HepG2 (cell line): ENCODE data around the gene STX5. TPM values are rescaled to one million over a fixed set of nuclear protein-coding genes. Genes with fewer than 3 reads are reported as not detected.

Experiments used
- ASH2L ChIP-seq: fragments of 300-600, 200-600 bp; sonication (generic); IDR thresholded peaks from 2 replicates; pipeline ENCODE4 v1.7.0; 2017; ENCODE audit warnings: low read depth, mild to moderate bottlenecking, moderate library complexity, mixed read lengths, low read length; ENCODE audit not compliant: insufficient read length
- HMG20A ChIP-seq: IDR thresholded peaks from 2 replicates; pipeline ENCODE4 v1.6.1; 2016; ENCODE audit warnings: borderline replicate concordance
- MATR3 ChIP-seq: sonication (generic); formaldehyde crosslinking; IDR thresholded peaks from 2 replicates; pipeline ENCODE4 v1.4.0; 2020; ENCODE audit warnings: missing genetic modification reagents
- NFRKB ChIP-seq: fragments of 450-650 bp; IDR thresholded peaks from 2 replicates; pipeline ENCODE4 v1.6.1; 2017
- RORA ChIP-seq: sonication (generic); formaldehyde crosslinking; IDR thresholded peaks from 2 replicates; pipeline ENCODE4 v1.5.0; 2020; ENCODE audit warnings: mild to moderate bottlenecking, missing genetic modification reagents, moderate library complexity
- SNRNP70 ChIP-seq: fragments of 200-400 bp; formaldehyde crosslinking; IDR thresholded peaks from 2 replicates; pipeline ENCODE4 v1.6.1; 2017; ENCODE audit warnings: mild to moderate bottlenecking, low read depth, low read length, moderate library complexity
- ZIK1 ChIP-seq: sonication (generic); formaldehyde crosslinking; IDR thresholded peaks from 2 replicates; pipeline ENCODE4 v1.5.0; 2020; ENCODE audit warnings: mild to moderate bottlenecking, low read depth, missing genetic modification reagents, borderline replicate concordance
- ZNF567 ChIP-seq: sonication (generic); formaldehyde crosslinking; IDR thresholded peaks from 2 replicates; pipeline ENCODE4 v1.8.1; 2023; ENCODE audit warnings: mild to moderate bottlenecking, missing genetic modification reagents, borderline replicate concordance
- ZNF644 ChIP-seq: IDR thresholded peaks from 2 replicates; pipeline ENCODE4 v1.6.1; 2016; ENCODE audit warnings: low read depth
- ZNF878 ChIP-seq: sonication (generic); formaldehyde crosslinking; IDR thresholded peaks from 2 replicates; pipeline ENCODE4 v1.8.1; 2023; ENCODE audit warnings: mild to moderate bottlenecking, missing genetic modification reagents, moderate library complexity
- polyA plus RNA-seq, 8 experiments: library from polyadenylated mRNA; depleted of rRNA in 3 of 8; stranded (reverse) in 7 of 8; unstranded in 1 of 8; fragments of >200 nt; fragmentation: Illumina TruSeq in 4 of 8; extraction: Trizol in 4 of 8; gene quantifications; 2 replicates each; pipeline versions ENCODE4 v1.2.1 to v1.2.3, GENCODE V29; 2011 to 2016; ENCODE audit warnings: low read depth in 4 of 8, missing spikeins in 1 of 8, mixed read lengths in 1 of 8; ENCODE audit not compliant: insufficient read depth in 1 of 8
- total RNA-seq, 5 experiments: library from RNA; depleted of rRNA; stranded (reverse); fragments of >200 nt; fragmentation: Illumina TruSeq; extraction: Trizol; gene quantifications; 2 replicates each; pipeline ENCODE4 v1.2.3, GENCODE V29; 2016; ENCODE audit warnings: low read depth in 1 of 5
- TF ChIP-seq, protein P1 (sequence below): sonication (generic); formaldehyde crosslinking; IDR thresholded peaks from 2 replicates; pipeline ENCODE4 v1.5.0; 2020; ENCODE audit warnings: mild to moderate bottlenecking, missing genetic modification reagents
- TF ChIP-seq, protein P2 (sequence below): sonication (generic); formaldehyde crosslinking; IDR thresholded peaks from 2 replicates; pipeline ENCODE4 v1.5.1; 2020; ENCODE audit warnings: mild to moderate bottlenecking, missing genetic modification reagents
- TF ChIP-seq, protein P3 (sequence below): sonication (generic); formaldehyde crosslinking; IDR thresholded peaks from 2 replicates; pipeline ENCODE4 v1.9.0; 2021; ENCODE audit warnings: missing genetic modification reagents, mild to moderate bottlenecking, borderline replicate concordance
- TF ChIP-seq, protein P4 (sequence below): IDR thresholded peaks from 2 replicates; pipeline ENCODE4 v1.6.1; 2018; ENCODE audit warnings: missing genetic modification reagents, mild to moderate bottlenecking, missing compliant biosample characterization
- TF ChIP-seq, protein P5 (sequence below): sonication (generic); formaldehyde crosslinking; conservative IDR thresholded peaks from 2 replicates; pipeline ENCODE4 v1.8.0; 2022; ENCODE audit warnings: missing genetic modification reagents
- TF ChIP-seq, protein P6 (sequence below): sonication (generic); formaldehyde crosslinking; IDR thresholded peaks from 2 replicates; pipeline ENCODE4 v1.4.0; 2020; ENCODE audit warnings: mild to moderate bottlenecking, missing genetic modification reagents

STX5 gene
- total and polyA plus RNA-seq, 2 of the 13 experiments (the other 11 are each of a cell fraction or from before 2014, with no cell fraction given): 26.9 to 30.0 TPM

DNA sequence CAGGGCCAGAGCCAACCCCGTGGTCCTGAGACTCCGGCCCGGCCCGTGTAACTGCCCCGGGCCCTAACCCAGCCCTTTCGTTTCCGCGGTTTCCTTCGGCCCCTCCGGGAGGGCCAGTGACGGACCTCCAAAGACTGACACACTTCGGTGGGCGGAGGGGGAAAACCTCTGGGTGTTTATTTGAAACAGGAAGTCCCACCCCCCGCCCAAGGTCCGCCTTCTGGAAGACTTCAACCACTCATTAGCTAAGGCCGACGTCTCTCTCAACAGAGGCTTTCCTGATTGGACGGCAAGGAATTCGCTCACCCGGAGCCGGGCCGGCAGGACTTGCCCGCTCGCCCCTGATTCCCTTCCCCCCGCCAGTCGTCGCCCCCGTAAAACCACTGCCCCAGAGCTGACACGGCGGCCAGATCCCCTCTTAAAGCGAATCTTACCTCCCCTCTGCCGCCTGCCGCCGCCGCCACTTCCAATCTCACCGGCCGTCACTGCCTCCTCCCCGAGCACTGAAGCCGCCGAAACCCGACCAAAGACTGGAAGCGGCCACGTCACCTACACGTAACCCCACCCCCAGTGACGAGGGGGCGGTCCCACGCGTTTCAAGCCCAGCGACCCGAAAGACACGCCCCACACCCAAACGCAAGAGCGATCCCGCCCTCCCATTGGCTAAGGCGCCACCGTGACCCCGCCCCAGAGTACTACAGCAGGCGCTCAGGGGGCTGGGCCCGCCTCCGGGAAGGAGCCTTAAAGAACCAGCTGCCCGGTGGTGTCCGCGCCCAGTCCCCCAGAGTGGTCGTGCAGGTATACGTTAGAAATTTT is at the start of gene STX5 (continued):
- TF ChIP-seq, protein P1, sequence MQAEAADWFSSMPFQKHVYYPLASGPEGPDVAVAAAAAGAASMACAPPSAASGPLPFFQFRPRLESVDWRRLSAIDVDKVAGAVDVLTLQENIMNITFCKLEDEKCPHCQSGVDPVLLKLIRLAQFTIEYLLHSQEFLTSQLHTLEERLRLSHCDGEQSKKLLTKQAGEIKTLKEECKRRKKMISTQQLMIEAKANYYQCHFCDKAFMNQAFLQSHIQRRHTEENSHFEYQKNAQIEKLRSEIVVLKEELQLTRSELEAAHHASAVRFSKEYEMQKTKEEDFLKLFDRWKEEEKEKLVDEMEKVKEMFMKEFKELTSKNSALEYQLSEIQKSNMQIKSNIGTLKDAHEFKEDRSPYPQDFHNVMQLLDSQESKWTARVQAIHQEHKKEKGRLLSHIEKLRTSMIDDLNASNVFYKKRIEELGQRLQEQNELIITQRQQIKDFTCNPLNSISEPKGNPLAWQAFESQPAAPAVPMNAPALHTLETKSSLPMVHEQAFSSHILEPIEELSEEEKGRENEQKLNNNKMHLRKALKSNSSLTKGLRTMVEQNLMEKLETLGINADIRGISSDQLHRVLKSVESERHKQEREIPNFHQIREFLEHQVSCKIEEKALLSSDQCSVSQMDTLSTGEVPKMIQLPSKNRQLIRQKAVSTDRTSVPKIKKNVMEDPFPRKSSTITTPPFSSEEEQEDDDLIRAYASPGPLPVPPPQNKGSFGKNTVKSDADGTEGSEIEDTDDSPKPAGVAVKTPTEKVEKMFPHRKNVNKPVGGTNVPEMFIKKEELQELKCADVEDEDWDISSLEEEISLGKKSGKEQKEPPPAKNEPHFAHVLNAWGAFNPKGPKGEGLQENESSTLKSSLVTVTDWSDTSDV (CRISPR knock-in tag): no peak
- TF ChIP-seq RORA: no peak
- no peak for TF ChIP-seq MATR3 (CRISPR knock-in tag)
- TF ChIP-seq SNRNP70: no peak
- TF ChIP-seq, protein P2, sequence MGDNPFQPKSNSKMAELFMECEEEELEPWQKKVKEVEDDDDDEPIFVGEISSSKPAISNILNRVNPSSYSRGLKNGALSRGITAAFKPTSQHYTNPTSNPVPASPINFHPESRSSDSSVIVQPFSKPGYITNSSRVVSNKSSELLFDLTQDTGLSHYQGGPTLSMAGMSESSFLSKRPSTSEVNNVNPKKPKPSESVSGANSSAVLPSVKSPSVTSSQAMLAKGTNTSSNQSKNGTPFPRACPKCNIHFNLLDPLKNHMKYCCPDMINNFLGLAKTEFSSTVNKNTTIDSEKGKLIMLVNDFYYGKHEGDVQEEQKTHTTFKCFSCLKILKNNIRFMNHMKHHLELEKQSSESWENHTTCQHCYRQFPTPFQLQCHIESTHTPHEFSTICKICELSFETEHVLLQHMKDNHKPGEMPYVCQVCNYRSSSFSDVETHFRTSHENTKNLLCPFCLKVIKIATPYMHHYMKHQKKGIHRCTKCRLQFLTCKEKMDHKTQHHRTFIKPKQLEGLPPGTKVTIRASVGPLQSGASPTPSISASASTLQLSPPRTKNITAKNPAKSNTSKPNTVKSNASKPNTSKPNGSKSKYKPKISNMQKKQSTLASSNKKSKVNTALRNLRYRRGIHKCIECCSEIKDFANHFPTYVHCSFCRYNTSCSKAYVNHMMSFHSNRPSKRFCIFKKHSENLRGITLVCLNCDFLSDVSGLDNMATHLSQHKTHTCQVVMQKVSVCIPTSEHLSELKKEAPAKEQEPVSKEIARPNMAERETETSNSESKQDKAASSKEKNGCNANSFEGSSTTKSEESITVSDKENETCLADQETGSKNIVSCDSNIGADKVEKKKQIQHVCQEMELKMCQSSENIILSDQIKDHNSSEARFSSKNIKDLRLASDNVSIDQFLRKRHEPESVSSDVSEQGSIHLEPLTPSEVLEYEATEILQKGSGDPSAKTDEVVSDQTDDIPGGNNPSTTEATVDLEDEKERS (CRISPR knock-in tag): no peak
- TF ChIP-seq ZNF567 (CRISPR knock-in tag): no peak
- peak; percentile 72 for TF ChIP-seq ASH2L
- no peak for TF ChIP-seq ZIK1 (CRISPR knock-in tag)
- no peak for TF ChIP-seq ZNF644
- no peak for TF ChIP-seq HMG20A (CRISPR knock-in tag)
- TF ChIP-seq, protein P3, sequence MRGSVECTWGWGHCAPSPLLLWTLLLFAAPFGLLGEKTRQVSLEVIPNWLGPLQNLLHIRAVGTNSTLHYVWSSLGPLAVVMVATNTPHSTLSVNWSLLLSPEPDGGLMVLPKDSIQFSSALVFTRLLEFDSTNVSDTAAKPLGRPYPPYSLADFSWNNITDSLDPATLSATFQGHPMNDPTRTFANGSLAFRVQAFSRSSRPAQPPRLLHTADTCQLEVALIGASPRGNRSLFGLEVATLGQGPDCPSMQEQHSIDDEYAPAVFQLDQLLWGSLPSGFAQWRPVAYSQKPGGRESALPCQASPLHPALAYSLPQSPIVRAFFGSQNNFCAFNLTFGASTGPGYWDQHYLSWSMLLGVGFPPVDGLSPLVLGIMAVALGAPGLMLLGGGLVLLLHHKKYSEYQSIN (CRISPR knock-in tag): no peak
- no peak for TF ChIP-seq ZNF878
- TF ChIP-seq NFRKB: no peak
- TF ChIP-seq, protein P4, sequence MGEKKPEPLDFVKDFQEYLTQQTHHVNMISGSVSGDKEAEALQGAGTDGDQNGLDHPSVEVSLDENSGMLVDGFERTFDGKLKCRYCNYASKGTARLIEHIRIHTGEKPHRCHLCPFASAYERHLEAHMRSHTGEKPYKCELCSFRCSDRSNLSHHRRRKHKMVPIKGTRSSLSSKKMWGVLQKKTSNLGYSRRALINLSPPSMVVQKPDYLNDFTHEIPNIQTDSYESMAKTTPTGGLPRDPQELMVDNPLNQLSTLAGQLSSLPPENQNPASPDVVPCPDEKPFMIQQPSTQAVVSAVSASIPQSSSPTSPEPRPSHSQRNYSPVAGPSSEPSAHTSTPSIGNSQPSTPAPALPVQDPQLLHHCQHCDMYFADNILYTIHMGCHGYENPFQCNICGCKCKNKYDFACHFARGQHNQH (CRISPR knock-in tag): peak; percentile 37; the same call in 1 of the 2 replicates
- TF ChIP-seq, protein P5, sequence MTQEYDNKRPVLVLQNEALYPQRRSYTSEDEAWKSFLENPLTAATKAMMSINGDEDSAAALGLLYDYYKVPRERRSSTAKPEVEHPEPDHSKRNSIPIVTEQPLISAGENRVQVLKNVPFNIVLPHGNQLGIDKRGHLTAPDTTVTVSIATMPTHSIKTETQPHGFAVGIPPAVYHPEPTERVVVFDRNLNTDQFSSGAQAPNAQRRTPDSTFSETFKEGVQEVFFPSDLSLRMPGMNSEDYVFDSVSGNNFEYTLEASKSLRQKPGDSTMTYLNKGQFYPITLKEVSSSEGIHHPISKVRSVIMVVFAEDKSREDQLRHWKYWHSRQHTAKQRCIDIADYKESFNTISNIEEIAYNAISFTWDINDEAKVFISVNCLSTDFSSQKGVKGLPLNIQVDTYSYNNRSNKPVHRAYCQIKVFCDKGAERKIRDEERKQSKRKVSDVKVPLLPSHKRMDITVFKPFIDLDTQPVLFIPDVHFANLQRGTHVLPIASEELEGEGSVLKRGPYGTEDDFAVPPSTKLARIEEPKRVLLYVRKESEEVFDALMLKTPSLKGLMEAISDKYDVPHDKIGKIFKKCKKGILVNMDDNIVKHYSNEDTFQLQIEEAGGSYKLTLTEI (CRISPR knock-in tag): no peak
- TF ChIP-seq, protein P6, sequence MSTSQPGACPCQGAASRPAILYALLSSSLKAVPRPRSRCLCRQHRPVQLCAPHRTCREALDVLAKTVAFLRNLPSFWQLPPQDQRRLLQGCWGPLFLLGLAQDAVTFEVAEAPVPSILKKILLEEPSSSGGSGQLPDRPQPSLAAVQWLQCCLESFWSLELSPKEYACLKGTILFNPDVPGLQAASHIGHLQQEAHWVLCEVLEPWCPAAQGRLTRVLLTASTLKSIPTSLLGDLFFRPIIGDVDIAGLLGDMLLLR (CRISPR knock-in tag): no peak
